ENCODE measurements around the gene ZNF853.

ZNF853 gene

GRCh38 chr7:6612819-6613218 is 2.6 kb upstream of the ZNF853 start:
- Mint-ChIP-seq H3K27ac (no peak overlapping the region), H3K4me3 (no peak overlapping the region), H3K27me3 (ENCODE audit: low read depth, poor library complexity) (peaks cover 6% of the 10 kb centered on the region), H3K9me3 (peaks cover 2% of the 10 kb centered on the region), H3K36me3 (ENCODE audit: low read depth) (peaks cover 4% of the 10 kb centered on the region), H3K4me1 (peaks cover 11% of the 10 kb centered on the region)
- no peak for TF ChIP-seq CTCF (IDR thresholded peaks at IDR 0.05)
- DNase-seq: no peak

- Mint-ChIP-seq H3K27ac (no peak overlapping the region), H3K4me3 (peak overlapping the region; percentile 45), H3K9me3 (peaks cover 2% of the 10 kb centered on the region), H3K36me3 (ENCODE audit: low read depth) (peaks cover 13% of the 10 kb centered on the region), H3K4me1 (peaks cover 11% of the 10 kb centered on the region), H3K27me3 (ENCODE audit: low read depth, poor library complexity) (peaks cover 6% of the 10 kb centered on the region)
- no peak for DNase-seq
- no peak for TF ChIP-seq CTCF (IDR thresholded peaks at IDR 0.05)
Measured at GRCh38 chr7:6613706-6614105, 1.7 kb upstream of the ZNF853 start.

DNA sequence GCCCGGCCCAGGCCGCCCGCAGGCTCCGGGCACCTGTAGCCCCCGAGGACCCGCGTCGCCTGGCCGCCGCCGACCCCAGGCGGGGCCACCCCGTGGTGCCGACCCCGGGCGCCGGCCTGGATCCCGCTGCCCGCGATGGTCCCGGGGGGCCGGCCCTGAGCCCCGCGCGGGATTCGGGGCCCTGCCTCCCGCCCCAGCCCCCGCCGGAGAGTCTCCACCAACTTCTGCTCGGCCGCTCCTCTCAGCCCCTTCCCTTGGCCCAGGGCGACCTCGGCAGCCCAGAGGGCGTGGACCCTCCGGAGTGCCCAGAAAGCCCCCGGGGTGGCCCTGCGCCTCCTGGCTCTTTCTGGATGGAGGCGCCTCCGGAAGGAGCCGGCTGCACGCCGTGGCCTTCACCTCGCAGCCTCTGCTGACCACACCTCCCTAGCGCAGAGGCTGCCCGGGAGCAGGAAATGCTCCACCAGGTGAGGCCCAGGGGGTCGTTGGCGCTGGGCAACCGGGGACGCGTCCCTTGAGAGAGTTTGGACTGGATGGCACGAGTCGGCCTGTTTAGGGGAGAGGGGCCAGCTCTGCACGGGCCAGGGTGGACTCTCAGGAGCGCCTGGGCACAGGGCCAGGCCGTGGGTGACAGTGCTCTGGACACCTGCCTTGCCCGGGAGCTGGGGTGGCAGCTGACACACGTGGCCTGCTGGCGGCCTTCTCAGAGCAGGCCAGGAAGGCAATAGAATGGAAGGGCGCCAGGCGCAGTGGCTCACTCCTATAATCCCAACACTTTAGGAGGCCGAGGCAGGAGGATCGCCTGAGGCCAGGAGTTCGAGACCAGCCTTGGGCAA is 529 bp downstream of the ZNF853 start:
- no peak for TF ChIP-seq CTCF (IDR thresholded peaks at IDR 0.05)
- Mint-ChIP-seq H3K27me3 (ENCODE audit: low read depth, poor library complexity) (peaks cover 6% of the 10 kb centered on the region), H3K27ac (no peak overlapping the region), H3K36me3 (ENCODE audit: low read depth) (peaks cover 15% of the 10 kb centered on the region), H3K9me3 (peaks cover 2% of the 10 kb centered on the region), H3K4me1 (peaks cover 11% of the 10 kb centered on the region), H3K4me3 (peak overlapping the region; percentile 71)
- peak; percentile 48 for DNase-seq

DNA sequence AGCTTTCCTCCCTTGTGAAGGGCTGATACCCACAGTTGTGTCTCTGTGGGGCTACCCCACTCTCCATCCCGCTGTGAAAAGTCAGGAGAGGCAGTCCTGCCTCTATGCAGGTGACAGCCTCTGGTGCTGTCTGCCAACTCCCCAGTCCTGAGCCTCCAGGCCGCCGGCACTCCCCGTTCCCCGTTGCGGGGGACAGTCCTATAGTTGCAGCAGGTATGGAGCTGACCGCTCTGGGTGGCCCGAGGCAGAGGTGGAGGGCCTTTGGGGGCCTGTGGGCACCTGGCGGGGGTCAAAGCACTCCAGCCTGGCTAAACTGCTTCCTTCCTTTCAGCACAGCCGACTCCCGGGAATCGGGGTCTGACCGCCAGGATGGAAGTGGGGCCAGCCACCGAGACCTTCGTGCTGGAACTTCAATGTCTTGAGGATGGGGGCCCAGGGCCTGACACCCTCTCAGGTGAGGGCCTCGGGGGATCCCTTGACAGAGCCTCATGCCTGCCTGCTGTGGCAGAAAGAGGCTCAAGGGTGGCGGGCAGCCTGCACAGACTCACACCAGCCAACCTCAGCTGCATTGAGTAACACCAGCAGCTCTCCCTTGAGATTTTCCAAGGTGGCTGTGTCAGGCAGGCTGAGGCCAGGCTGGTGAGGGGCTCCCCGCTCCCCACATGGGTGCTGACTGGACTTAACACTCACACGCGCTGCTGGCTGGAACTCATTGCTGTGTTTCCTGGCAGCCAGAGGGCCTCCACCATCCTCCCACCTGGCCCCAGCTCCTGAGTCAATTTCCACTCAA is 1.6 kb downstream of the ZNF853 start:
- peak overlapping the region; percentile 79 for H3K4me3 Mint-ChIP-seq
- no peak for DNase-seq
- H3K27ac Mint-ChIP-seq: no peak overlapping the region
- no peak for TF ChIP-seq CTCF (IDR thresholded peaks at IDR 0.05)
- H3K9me3 Mint-ChIP-seq: no peaks in the 10 kb centered on the region
- H3K27me3 Mint-ChIP-seq (ENCODE audit: low read depth, poor library complexity): peaks cover 6% of the 10 kb centered on the region
- H3K36me3 Mint-ChIP-seq (ENCODE audit: low read depth): peaks cover 24% of the 10 kb centered on the region
- peaks cover 11% of the 10 kb centered on the region for H3K4me1 Mint-ChIP-seq

DNA sequence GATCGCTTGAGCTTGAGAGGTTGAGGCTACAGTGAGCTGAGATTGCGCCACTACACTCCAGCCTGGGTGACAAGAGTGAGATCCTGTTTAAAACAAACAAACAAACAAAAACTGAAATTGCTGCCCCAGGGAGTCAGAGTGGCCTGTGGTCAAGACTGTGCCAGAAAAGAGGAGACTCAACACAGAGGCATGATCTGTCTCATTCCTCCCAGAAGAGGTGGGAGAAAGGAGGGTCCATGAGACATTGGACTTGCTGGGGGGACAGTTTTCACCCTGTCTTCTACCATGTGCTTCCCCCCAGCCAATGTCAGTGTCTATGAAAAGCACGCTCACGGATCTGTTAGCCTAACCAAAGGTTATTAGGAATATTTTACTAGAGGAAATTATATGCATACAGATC is 3.2 kb downstream of the ZNF853 start:
- peaks cover 30% of the 10 kb centered on the region for H3K36me3 Mint-ChIP-seq (ENCODE audit: low read depth)
- no peak for DNase-seq
- TF ChIP-seq CTCF (IDR thresholded peaks at IDR 0.05): no peak
- H3K4me3 Mint-ChIP-seq: no peak overlapping the region
- H3K27me3 Mint-ChIP-seq (ENCODE audit: low read depth, poor library complexity): no peaks in the 10 kb centered on the region
- H3K27ac Mint-ChIP-seq: no peak overlapping the region
- no peaks in the 10 kb centered on the region for H3K9me3 Mint-ChIP-seq
- H3K4me1 Mint-ChIP-seq: peaks cover 11% of the 10 kb centered on the region
